LNCAP (cell line): ENCODE data around the gene ABCC1.

Source experiments
- CTCF ChIP-seq: fragments of 450-650 bp; IDR thresholded peaks from 2 replicates; pipeline ENCODE4 v1.5.1; 2017; ENCODE audit warnings: mild to moderate bottlenecking

The ABCC1 gene

GRCh38 chr16:16021020-16021419, 71.6 kb downstream of the ABCC1 start:
- no peak for TF ChIP-seq CTCF

- TF ChIP-seq CTCF: no peak
Measured at GRCh38 chr16:16021646-16021987, 72.2 kb downstream of the ABCC1 start.

GRCh38 chr16:16021988-16022682, 72.7 kb downstream of the ABCC1 start:
- no peak for TF ChIP-seq CTCF

- TF ChIP-seq CTCF: no peak
Measured at GRCh38 chr16:16022683-16023064, 73.3 kb downstream of the ABCC1 start.

- no peak for TF ChIP-seq CTCF
Measured at GRCh38 chr16:16025214-16025968, 76.0 kb downstream of the ABCC1 start.

GRCh38 chr16:16027728-16028310, 78.4 kb downstream of the ABCC1 start:
- TF ChIP-seq CTCF: no peak

- TF ChIP-seq CTCF: no peak
Measured at GRCh38 chr16:16028311-16028999, 79.0 kb downstream of the ABCC1 start.
